NCI-H2196 (cell line): ENCODE data around the gene CCDC57.
"Not testable (repeated sequence)": the region's sequence is repeated elsewhere in the genome, so short reads cannot be mapped to it uniquely, and the experiment has no call there.

Experiments
- DNase-seq: peaks from one replicate; lab custom pipeline; 2025; ENCODE audit not compliant: unreplicated experiment; lab: John Stamatoyannopoulos, UW

CCDC57 gene

GRCh38 chr17:82226146-82226808 is 13.6 kb upstream of the CCDC57 start:
- no peak for DNase-seq

GRCh38 chr17:82225368-82226029 is 12.9 kb upstream of the CCDC57 start:
- DNase-seq, result no peak

GRCh38 chr17:82224666-82225065 is 12.0 kb upstream of the CCDC57 start:
- DNase-seq, result no peak

GRCh38 chr17:82223517-82223916 is 10.9 kb upstream of the CCDC57 start:
- DNase-seq, result no peak

GRCh38 chr17:82222816-82223215 is 10.2 kb upstream of the CCDC57 start:
- no peak for DNase-seq

GRCh38 chr17:82221341-82221902 is 8.8 kb upstream of the CCDC57 start:
- DNase-seq, result no peak

- DNase-seq, result no peak
Measured at GRCh38 chr17:82219753-82220709, 7.4 kb upstream of the CCDC57 start.

GRCh38 chr17:82219083-82219482 is 6.4 kb upstream of the CCDC57 start:
- no peak for DNase-seq

- no peak for DNase-seq
Measured at GRCh38 chr17:82218349-82219075, 5.9 kb upstream of the CCDC57 start.

- no peak for DNase-seq
Measured at GRCh38 chr17:82217530-82218204, 5.0 kb upstream of the CCDC57 start.

- no peak for DNase-seq
Measured at GRCh38 chr17:82217120-82217529, 4.5 kb upstream of the CCDC57 start.

- peak; percentile 46 for DNase-seq
Measured at GRCh38 chr17:82216301-82217119, 3.9 kb upstream of the CCDC57 start.

- no peak for DNase-seq
Measured at GRCh38 chr17:82215972-82216300, 3.3 kb upstream of the CCDC57 start.

GRCh38 chr17:82215095-82215971 is 2.7 kb upstream of the CCDC57 start:
- DNase-seq, result peak; percentile 41

GRCh38 chr17:82214012-82214628 is 1.5 kb upstream of the CCDC57 start:
- DNase-seq, result no peak

- DNase-seq, result peak; percentile 65
Measured at GRCh38 chr17:82213251-82214011, 789 bp upstream of the CCDC57 start.

GRCh38 chr17:82210655-82211054 is 2.0 kb downstream of the CCDC57 start:
- not testable (repeated sequence) for DNase-seq
